ENCODE measurements around the gene NIP7. TPM values are rescaled to one million over a fixed set of nuclear protein-coding genes. Genes with fewer than 3 reads are reported as not detected.

The NIP7 gene
- total and polyA plus RNA-seq, 2 experiments from 2014 or later: 30.4 to 47.4 TPM

- Mint-ChIP-seq H3K4me1 (no peaks in the 10 kb centered on the region; the same call in 2 of the 3 replicates), H3K9me3 (no peaks in the 10 kb centered on the region), H3K27ac (no peak overlapping the region), H3K36me3 (ENCODE audit: low read depth) (peaks cover 86% of the 10 kb centered on the region), H3K27me3 (ENCODE audit: insufficient read depth, low read depth, poor library complexity) (peaks cover 14% of the 10 kb centered on the region), H3K4me3 (no peak overlapping the region)
- TF ChIP-seq EZH2 (IDR thresholded peaks at IDR 0.05; ENCODE audit: low read depth, unreplicated experiment) (no peak), ZNF462 (CRISPR knock-in tag; IDR thresholded peaks at IDR 0.05) (no peak), ETS1 (IDR thresholded peaks at IDR 0.05) (no peak), STAT1 (IDR thresholded peaks at IDR 0.05; ENCODE audit: unreplicated experiment) (no peak), NANOG (IDR thresholded peaks at IDR 0.05; ENCODE audit: borderline replicate concordance) (no peak), CTCF (conservative IDR thresholded peaks at IDR 0.05; ENCODE audit: low read depth in 2 of 2) (no peak), JUNB (IDR thresholded peaks at IDR 0.05; ENCODE audit: unreplicated experiment) (no peak), ZNF114 (CRISPR knock-in tag; IDR thresholded peaks at IDR 0.05) (no peak), EZH2phosphoT487 (IDR thresholded peaks at IDR 0.05; ENCODE audit: unreplicated experiment) (no peak), CREB1 (CRISPR knock-in tag; IDR thresholded peaks at IDR 0.05; ENCODE audit: low read depth) (no peak), POLR2AphosphoS5 (IDR thresholded peaks at IDR 0.05; ENCODE audit: low read depth) (no peak), REST (IDR thresholded peaks at IDR 0.05; ENCODE audit: unreplicated experiment) (no peak), ZNF331 (CRISPR knock-in tag; IDR thresholded peaks at IDR 0.05; ENCODE audit: low read depth) (no peak)
- Histone ChIP-seq H3K4me3 (no peak overlapping the region), H3K36me3 (ENCODE audit: insufficient read depth) (peaks cover 4% of the 10 kb centered on the region), H3F3A (replicated peaks; ENCODE audit: low read depth) (peaks cover 7% of the 10 kb centered on the region; the same call in 1 of the 2 replicates), H3K9me2 (ENCODE audit: insufficient read depth) (no peaks in the 10 kb centered on the region), H3K27me3 (ENCODE audit: insufficient read depth) (no peaks in the 10 kb centered on the region), H3K79me2 (replicated peaks; ENCODE audit: insufficient read depth) (peaks cover 13% of the 10 kb centered on the region), H3K27ac (ENCODE audit: low read depth) (no peak overlapping the region), H2AFZ (no peak overlapping the region), H4K20me1 (replicated peaks; ENCODE audit: insufficient read depth) (peaks cover 20% of the 10 kb centered on the region), H3K4me2 (no peak overlapping the region), H3K4me1 (ENCODE audit: insufficient read depth) (no peaks in the 10 kb centered on the region)
- no peak for DNase-seq (ENCODE audit: low spot score)
- ATAC-seq: no peak
Observed at GRCh38 chr16:69320740-69321073, 18.9 kb upstream of the NIP7 start.
